ENCODE data around the gene ISOC1.

ISOC1 gene

GRCh38 chr5:129094087-129094923 lies at the start of gene ISOC1:
ISOC1 (plus strand) TSS chr5:129094749; CDS start chr5:129094767, 18 bp downstream.
- H3K27ac ChIP-seq (ENCODE audit: low read depth in 2 of 2, low read length in 2 of 2): peak within 1 kb of the TSS; percentile 78 to 88
- no peaks in the 10 kb centered on the region for H3K9me3 ChIP-seq (ENCODE audit: control insufficient read depth in 2 of 2, low read length in 2 of 2)
- H3K4me3 ChIP-seq (ENCODE audit: low read length in 2 of 2): peak within 1 kb of the TSS; percentile 93 to 98
- H3K9ac ChIP-seq (ENCODE audit: low read depth in 1 of 2, low read length in 2 of 2): peak within 1 kb of the TSS; percentile 82 to 89
- H3K4me1 ChIP-seq (ENCODE audit: control insufficient read depth in 2 of 2, insufficient read depth in 2 of 2, low read length in 2 of 2): peaks cover 2 to 5% of the 10 kb centered on the region in 2 donors
- H3K27me3 ChIP-seq (ENCODE audit: control insufficient read depth in 2 of 2, insufficient read depth in 2 of 2, low read length in 2 of 2): no peaks in the 10 kb centered on the region
- no peaks in the 10 kb centered on the region for H3K36me3 ChIP-seq (ENCODE audit: control insufficient read depth in 2 of 2, insufficient read depth in 2 of 2, low read length in 2 of 2)

GRCh38 chr5:129046151-129046550 lies 48.4 kb upstream of the ISOC1 start:
- H3K4me1 ChIP-seq (ENCODE audit: control insufficient read depth in 2 of 2, insufficient read depth in 2 of 2, low read length in 2 of 2): no peaks in the 10 kb centered on the region
- H3K27me3 ChIP-seq (ENCODE audit: control insufficient read depth in 2 of 2, insufficient read depth in 2 of 2, low read length in 2 of 2): no peaks in the 10 kb centered on the region

GRCh38 chr5:129048509-129048908 lies 46.0 kb upstream of the ISOC1 start:
- H3K4me1 ChIP-seq (ENCODE audit: control insufficient read depth in 2 of 2, insufficient read depth in 2 of 2, low read length in 2 of 2): no peaks in the 10 kb centered on the region
- H3K36me3 ChIP-seq (ENCODE audit: control insufficient read depth in 2 of 2, insufficient read depth in 2 of 2, low read length in 2 of 2): no peaks in the 10 kb centered on the region
- H3K9ac ChIP-seq (ENCODE audit: low read depth in 1 of 2, low read length in 2 of 2): no peak overlapping the region
- no peaks in the 10 kb centered on the region for H3K9me3 ChIP-seq (ENCODE audit: control insufficient read depth in 2 of 2, low read length in 2 of 2)
- no peaks in the 10 kb centered on the region for H3K27me3 ChIP-seq (ENCODE audit: control insufficient read depth in 2 of 2, insufficient read depth in 2 of 2, low read length in 2 of 2)
- no peak overlapping the region for H3K27ac ChIP-seq (ENCODE audit: low read depth in 2 of 2, low read length in 2 of 2)
- H3K4me3 ChIP-seq (ENCODE audit: low read length in 2 of 2): no peak overlapping the region

More at GRCh38 chr5:129046151-129046550, 48.4 kb upstream of the ISOC1 start:
- no peak overlapping the region for H3K4me3 ChIP-seq (ENCODE audit: low read length in 2 of 2)
- no peak overlapping the region for H3K27ac ChIP-seq (ENCODE audit: low read depth in 2 of 2, low read length in 2 of 2)
- no peaks in the 10 kb centered on the region for H3K9me3 ChIP-seq (ENCODE audit: control insufficient read depth in 2 of 2, low read length in 2 of 2)
- H3K36me3 ChIP-seq (ENCODE audit: control insufficient read depth in 2 of 2, insufficient read depth in 2 of 2, low read length in 2 of 2): no peaks in the 10 kb centered on the region
- H3K9ac ChIP-seq (ENCODE audit: low read depth in 1 of 2, low read length in 2 of 2): no peak overlapping the region

- Histone ChIP-seq H3K4me3 (ENCODE audit: low read length in 2 of 2) (no peak overlapping the region), H3K27me3 (ENCODE audit: control insufficient read depth in 2 of 2, insufficient read depth in 2 of 2, low read length in 2 of 2) (no peaks in the 10 kb centered on the region), H3K9ac (ENCODE audit: low read depth in 1 of 2, low read length in 2 of 2) (no peak overlapping the region), H3K9me3 (ENCODE audit: control insufficient read depth in 2 of 2, low read length in 2 of 2) (no peaks in the 10 kb centered on the region), H3K4me1 (ENCODE audit: control insufficient read depth in 2 of 2, insufficient read depth in 2 of 2, low read length in 2 of 2) (no peaks in the 10 kb centered on the region), H3K27ac (ENCODE audit: low read depth in 2 of 2, low read length in 2 of 2) (no peak overlapping the region), H3K36me3 (ENCODE audit: control insufficient read depth in 2 of 2, insufficient read depth in 2 of 2, low read length in 2 of 2) (no peaks in the 10 kb centered on the region)
Observed at GRCh38 chr5:129049126-129049799, 45.3 kb upstream of the ISOC1 start.

- H3K36me3 ChIP-seq (ENCODE audit: control insufficient read depth in 2 of 2, insufficient read depth in 2 of 2, low read length in 2 of 2): no peaks in the 10 kb centered on the region
- H3K4me1 ChIP-seq (ENCODE audit: control insufficient read depth in 2 of 2, insufficient read depth in 2 of 2, low read length in 2 of 2): no peaks in the 10 kb centered on the region
- H3K4me3 ChIP-seq (ENCODE audit: low read length in 2 of 2): no peak overlapping the region
- H3K27me3 ChIP-seq (ENCODE audit: control insufficient read depth in 2 of 2, insufficient read depth in 2 of 2, low read length in 2 of 2): no peaks in the 10 kb centered on the region
- no peak overlapping the region for H3K27ac ChIP-seq (ENCODE audit: low read depth in 2 of 2, low read length in 2 of 2)
- H3K9me3 ChIP-seq (ENCODE audit: control insufficient read depth in 2 of 2, low read length in 2 of 2): no peaks in the 10 kb centered on the region
- H3K9ac ChIP-seq (ENCODE audit: low read depth in 1 of 2, low read length in 2 of 2): no peak overlapping the region
Observed at GRCh38 chr5:129051283-129051682, 43.3 kb upstream of the ISOC1 start.

GRCh38 chr5:129053438-129053837 lies 41.1 kb upstream of the ISOC1 start:
- Histone ChIP-seq H3K27me3 (ENCODE audit: control insufficient read depth in 2 of 2, insufficient read depth in 2 of 2, low read length in 2 of 2) (no peaks in the 10 kb centered on the region), H3K9ac (ENCODE audit: low read depth in 1 of 2, low read length in 2 of 2) (no peak overlapping the region), H3K9me3 (ENCODE audit: control insufficient read depth in 2 of 2, low read length in 2 of 2) (no peaks in the 10 kb centered on the region), H3K36me3 (ENCODE audit: control insufficient read depth in 2 of 2, insufficient read depth in 2 of 2, low read length in 2 of 2) (no peaks in the 10 kb centered on the region), H3K4me3 (ENCODE audit: low read length in 2 of 2) (no peak overlapping the region), H3K4me1 (ENCODE audit: control insufficient read depth in 2 of 2, insufficient read depth in 2 of 2, low read length in 2 of 2) (no peaks in the 10 kb centered on the region), H3K27ac (ENCODE audit: low read depth in 2 of 2, low read length in 2 of 2) (no peak overlapping the region)

- Histone ChIP-seq H3K4me3 (ENCODE audit: low read length in 2 of 2) (no peak overlapping the region), H3K27me3 (ENCODE audit: control insufficient read depth in 2 of 2, insufficient read depth in 2 of 2, low read length in 2 of 2) (no peaks in the 10 kb centered on the region), H3K9me3 (ENCODE audit: control insufficient read depth in 2 of 2, low read length in 2 of 2) (no peaks in the 10 kb centered on the region), H3K9ac (ENCODE audit: low read depth in 1 of 2, low read length in 2 of 2) (no peak overlapping the region), H3K4me1 (ENCODE audit: control insufficient read depth in 2 of 2, insufficient read depth in 2 of 2, low read length in 2 of 2) (no peaks in the 10 kb centered on the region), H3K36me3 (ENCODE audit: control insufficient read depth in 2 of 2, insufficient read depth in 2 of 2, low read length in 2 of 2) (no peaks in the 10 kb centered on the region), H3K27ac (ENCODE audit: low read depth in 2 of 2, low read length in 2 of 2) (no peak overlapping the region)
Observed at GRCh38 chr5:129057329-129057728, 37.2 kb upstream of the ISOC1 start.

GRCh38 chr5:129061849-129062248 lies 32.7 kb upstream of the ISOC1 start:
- Histone ChIP-seq H3K27me3 (ENCODE audit: control insufficient read depth in 2 of 2, insufficient read depth in 2 of 2, low read length in 2 of 2) (no peaks in the 10 kb centered on the region), H3K4me3 (ENCODE audit: low read length in 2 of 2) (no peak overlapping the region), H3K9me3 (ENCODE audit: control insufficient read depth in 2 of 2, low read length in 2 of 2) (no peaks in the 10 kb centered on the region), H3K36me3 (ENCODE audit: control insufficient read depth in 2 of 2, insufficient read depth in 2 of 2, low read length in 2 of 2) (no peaks in the 10 kb centered on the region), H3K4me1 (ENCODE audit: control insufficient read depth in 2 of 2, insufficient read depth in 2 of 2, low read length in 2 of 2) (no peaks in the 10 kb centered on the region), H3K9ac (ENCODE audit: low read depth in 1 of 2, low read length in 2 of 2) (no peak overlapping the region), H3K27ac (ENCODE audit: low read depth in 2 of 2, low read length in 2 of 2) (no peak overlapping the region)

- no peak overlapping the region for H3K4me3 ChIP-seq (ENCODE audit: low read length in 2 of 2)
- no peaks in the 10 kb centered on the region for H3K36me3 ChIP-seq (ENCODE audit: control insufficient read depth in 2 of 2, insufficient read depth in 2 of 2, low read length in 2 of 2)
Observed at GRCh38 chr5:129063483-129064113, 31.0 kb upstream of the ISOC1 start.

GRCh38 chr5:129065721-129066120 lies 28.8 kb upstream of the ISOC1 start:
- H3K9ac ChIP-seq (ENCODE audit: low read depth in 1 of 2, low read length in 2 of 2): no peak overlapping the region
- no peaks in the 10 kb centered on the region for H3K36me3 ChIP-seq (ENCODE audit: control insufficient read depth in 2 of 2, insufficient read depth in 2 of 2, low read length in 2 of 2)
- no peaks in the 10 kb centered on the region for H3K27me3 ChIP-seq (ENCODE audit: control insufficient read depth in 2 of 2, insufficient read depth in 2 of 2, low read length in 2 of 2)
- no peak overlapping the region for H3K27ac ChIP-seq (ENCODE audit: low read depth in 2 of 2, low read length in 2 of 2)
- H3K4me3 ChIP-seq (ENCODE audit: low read length in 2 of 2): no peak overlapping the region
- no peaks in the 10 kb centered on the region for H3K9me3 ChIP-seq (ENCODE audit: control insufficient read depth in 2 of 2, low read length in 2 of 2)
- H3K4me1 ChIP-seq (ENCODE audit: control insufficient read depth in 2 of 2, insufficient read depth in 2 of 2, low read length in 2 of 2): no peaks in the 10 kb centered on the region

More at GRCh38 chr5:129063483-129064113, 31.0 kb upstream of the ISOC1 start:
- H3K9ac ChIP-seq (ENCODE audit: low read depth in 1 of 2, low read length in 2 of 2): no peak overlapping the region
- H3K27ac ChIP-seq (ENCODE audit: low read depth in 2 of 2, low read length in 2 of 2): no peak overlapping the region
- H3K9me3 ChIP-seq (ENCODE audit: control insufficient read depth in 2 of 2, low read length in 2 of 2): no peaks in the 10 kb centered on the region
- no peaks in the 10 kb centered on the region for H3K27me3 ChIP-seq (ENCODE audit: control insufficient read depth in 2 of 2, insufficient read depth in 2 of 2, low read length in 2 of 2)
- H3K4me1 ChIP-seq (ENCODE audit: control insufficient read depth in 2 of 2, insufficient read depth in 2 of 2, low read length in 2 of 2): no peaks in the 10 kb centered on the region

All from mucosa of rectum (tissue), 2 donors.